ENCODE data around the gene TBC1D8.

The TBC1D8 gene

DNA sequence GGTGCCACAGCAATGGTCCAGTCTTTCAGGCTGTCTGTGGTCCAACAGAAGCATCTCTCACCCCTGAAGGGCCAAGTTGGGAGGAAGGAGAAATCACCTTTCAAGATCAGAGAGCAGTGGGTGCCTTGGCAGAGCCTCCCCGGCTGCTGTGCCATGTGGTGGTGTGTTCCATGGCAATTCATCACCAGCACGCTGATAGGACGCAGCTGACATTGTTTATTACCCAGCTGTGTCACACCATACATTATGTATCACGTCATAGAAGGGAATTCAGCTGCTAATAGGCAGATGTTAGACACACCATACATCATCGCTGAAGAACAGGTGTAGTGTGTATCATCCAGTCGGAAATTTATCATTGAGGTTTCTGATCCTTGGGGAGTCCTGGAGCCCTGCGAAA is 178.7 kb downstream of the TBC1D8 start:
- DNase-seq, result no peak

DNA sequence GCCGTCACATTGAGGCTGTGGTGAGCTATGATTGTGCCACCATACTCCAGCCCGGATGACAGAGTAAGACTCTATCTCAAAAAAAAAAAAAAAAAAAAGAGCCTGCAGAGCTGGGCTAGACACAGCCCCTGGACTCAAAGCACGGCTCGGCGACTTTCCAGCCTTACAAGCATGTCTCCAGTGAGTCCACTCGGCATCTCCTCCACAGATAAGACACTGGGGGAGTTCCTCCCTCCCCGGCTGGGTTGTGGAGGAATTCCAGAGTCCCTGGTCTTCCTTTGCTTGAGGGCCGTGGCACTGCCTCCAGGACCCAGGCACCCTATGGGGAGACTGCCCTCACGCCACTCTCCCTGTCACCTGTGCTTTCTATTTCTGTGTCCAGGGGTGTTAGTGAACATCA is 180.0 kb downstream of the TBC1D8 start:
- no peak for DNase-seq

DNA sequence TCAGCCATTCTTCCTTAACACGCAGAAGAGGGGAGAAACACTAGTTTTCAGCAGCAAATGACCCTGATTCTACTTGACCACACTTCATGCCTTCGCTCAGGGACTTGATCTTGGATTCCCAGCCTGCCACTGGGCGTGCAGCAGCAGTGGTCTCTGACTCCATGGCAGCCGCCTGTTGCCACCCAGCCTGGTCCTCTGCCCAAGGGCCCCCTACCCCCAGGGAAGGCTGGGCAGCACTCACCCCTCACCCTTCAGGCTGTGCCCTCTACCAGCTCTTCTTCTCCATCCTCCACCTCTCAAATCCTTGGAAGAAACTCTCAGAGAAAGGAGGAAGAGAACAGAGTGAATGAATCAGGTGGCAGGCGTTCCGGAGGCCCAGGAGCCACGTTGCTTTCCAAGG is 181.2 kb downstream of the TBC1D8 start:
- DNase-seq, result no peak

DNA sequence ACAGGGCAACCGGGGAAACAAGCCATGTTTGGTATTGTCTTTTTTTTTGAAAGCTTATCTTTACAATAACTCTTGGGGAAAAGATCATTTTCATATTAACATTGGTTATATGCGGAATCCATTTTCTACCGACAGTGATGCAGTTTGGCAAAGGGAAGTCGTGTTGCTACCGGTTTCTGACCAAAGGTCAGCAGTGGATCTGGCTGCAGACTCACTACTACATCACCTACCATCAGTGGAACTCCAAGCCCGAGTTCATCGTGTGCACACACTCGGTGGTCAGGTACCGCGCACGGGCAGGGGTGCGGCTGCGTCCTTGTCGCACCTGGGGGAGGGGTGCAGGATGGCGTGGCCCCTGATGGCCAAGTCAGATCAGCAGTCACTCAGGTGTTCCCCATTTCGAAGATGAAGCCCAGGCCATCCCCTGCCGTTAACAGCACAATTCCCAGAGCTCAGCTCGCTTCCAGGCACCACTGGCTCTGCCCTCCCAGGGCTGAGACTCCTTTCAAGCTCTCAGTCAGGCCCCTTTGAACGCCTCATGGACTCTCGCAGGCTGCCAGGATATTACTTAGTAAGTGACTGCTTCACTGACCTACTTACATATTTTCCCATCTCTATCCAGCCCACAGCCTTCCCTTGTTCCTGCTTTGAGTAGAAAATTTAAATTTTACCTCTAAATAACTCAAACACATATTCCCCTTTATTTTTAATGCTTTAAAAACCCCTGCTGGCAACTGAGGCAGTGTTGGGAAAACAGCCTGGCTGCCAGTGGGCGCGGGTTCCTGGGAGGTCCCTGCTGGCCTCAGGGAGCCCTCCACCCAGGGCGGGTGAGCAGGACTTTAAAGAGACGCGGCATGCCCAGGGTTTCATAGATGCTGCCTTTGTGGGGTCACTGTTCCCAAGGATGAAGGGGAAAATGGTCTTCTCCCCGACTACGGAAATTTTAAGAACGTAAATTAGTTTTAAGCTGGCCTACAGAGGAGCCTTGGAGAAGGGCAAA is 182.7 kb downstream of the TBC1D8 start:
- no peak for DNase-seq

DNA sequence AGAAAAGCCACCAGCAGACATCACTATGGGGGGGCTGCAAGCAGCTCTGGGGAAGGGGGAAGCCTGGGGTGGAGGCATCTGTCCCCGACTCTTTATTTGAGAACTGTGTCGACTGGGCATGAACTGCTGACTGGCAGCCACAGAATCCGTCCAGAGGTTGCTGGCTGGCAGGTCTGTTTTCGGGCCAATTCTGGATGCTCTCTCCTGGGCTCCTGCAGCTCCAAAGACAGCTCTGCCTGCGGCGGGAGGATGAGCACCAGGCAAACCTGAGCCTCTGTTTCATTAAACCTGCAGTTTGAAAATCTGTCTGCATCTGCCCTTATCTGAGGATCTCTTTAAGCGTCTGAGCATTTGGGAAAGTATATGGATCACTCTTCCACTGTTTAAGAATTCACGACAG is 183.5 kb downstream of the TBC1D8 start:
- DNase-seq, result no peak

DNA sequence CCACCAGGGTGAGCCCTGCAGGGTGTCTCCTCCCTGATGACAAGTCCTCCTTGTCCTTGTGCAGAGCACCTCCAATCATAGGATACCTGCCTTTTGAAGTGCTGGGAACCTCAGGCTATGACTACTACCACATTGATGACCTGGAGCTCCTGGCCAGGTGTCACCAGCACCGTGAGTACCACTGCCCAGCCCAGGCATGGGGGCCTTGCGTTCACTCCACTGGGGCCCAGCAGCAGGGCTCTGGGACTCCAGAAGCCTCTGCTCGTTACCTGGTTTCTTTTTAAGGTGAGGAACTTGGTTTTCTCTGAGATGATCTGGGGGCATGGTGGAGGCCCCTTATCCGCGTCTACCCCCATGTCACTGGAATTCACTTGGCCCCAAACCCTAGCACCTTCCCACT is 185.6 kb downstream of the TBC1D8 start:
- DNase-seq, result no peak

DNA sequence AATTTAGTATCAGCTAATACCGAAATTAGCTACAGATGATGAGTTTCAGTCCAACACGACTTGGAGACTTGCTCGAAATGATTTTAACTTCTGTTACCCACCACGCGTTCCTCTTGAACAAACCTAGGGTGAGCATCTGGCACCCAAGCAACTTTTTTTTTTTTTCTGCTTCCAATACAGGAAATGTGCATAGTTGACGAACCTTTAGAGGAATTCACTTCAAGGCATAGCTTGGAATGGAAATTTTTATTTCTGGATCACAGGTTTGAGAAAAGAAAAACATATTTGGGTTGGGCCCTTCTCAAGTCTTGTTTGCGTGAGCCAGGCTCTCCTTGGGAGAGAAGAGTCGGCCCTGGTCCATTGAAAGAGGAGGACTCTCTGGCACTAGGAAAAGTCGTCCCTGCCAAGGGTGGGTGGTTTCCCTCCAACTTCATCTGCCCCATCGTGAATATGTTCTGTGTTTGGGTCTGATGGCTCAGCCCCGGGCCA is 186.5 kb downstream of the TBC1D8 start:
- no peak for DNase-seq

DNA sequence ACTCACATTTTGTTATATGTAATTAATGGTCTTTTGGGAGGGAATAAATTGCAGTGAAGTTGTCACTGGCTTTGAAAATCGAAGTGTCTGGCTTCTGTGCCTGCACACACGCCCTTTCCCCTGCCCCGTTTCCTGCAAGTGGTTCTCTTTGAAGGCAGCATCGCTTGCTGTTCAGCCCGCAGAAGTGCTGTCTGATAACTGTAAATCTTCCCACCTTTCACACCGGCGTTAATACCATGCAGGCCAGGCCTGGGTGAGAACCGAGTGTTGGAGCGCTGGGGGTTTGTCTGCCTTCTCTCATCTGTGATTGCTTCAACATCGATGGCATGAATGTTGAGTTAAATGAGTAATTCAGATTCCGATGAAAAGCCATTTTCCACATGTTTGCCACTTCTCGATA is 187.0 kb downstream of the TBC1D8 start:
- no peak for DNase-seq

DNA sequence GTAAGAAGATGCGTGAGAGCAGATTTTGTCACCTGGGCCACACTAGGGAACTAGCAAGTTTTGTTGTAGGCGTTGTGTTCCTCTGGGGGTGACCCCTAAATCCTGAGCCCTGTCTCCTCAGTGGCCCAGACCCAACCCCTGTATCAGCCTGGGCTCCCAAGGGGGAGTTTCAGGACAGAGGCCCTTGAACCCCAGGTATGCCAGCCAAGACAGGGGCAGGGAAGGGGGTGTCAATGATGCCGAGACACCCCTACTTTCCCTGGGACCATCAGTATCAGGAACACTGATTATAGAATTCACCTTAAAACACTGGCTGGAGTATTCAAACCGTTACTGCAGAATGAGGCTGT is 188.2 kb downstream of the TBC1D8 start:
- no peak for DNase-seq

DNA sequence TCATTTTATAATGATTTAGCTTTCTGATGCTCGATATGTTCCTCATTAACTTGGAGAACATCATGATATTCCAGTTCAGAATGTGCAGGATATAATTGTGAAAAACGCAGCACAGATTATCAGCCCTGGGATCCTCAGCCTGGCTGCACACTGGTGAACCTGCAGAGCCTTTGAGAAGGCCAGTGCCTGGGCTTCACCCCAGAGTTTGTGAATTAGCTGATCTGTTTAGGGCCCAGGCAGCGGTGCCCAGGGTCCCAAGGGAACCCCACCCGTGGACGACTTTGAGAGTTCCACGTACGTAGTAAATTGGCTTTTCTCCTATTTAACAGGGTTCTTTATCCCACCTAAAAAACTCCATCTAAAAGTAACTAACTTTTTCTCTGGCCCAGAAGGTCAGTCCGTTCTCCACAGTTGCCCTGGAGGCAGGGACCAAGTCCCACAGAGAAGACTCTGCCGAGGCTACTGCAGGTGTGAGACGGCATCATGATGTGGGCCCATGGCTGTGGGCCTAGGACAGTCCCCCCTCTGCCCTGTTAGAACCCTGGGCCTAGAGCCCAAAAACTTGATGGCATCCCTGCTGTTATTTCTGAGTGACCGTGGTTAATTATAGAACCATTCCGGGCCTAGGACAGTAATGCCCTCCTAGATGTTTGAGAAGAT is 188.7 kb downstream of the TBC1D8 start:
- no peak for DNase-seq

DNA sequence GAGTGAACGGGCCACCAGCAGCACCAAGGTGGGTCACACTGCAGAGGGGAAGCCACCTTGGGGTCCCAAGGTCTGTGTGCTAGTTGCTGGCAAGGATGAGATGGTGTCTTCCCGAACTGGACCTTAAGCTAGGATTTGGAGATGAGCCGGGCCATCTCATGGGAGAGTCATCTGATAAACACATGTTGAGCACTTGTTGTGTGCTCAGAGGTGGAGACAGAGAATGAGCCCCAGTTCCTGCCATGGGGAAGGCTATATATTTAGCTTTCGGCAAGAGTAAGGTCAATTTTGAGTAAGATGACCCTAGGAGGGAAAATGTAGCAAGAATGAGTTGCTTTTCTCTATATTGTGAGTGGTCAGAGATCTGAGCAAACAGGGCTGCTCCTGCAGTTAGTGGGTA is 190.5 kb downstream of the TBC1D8 start:
- DNase-seq, result no peak

DNA sequence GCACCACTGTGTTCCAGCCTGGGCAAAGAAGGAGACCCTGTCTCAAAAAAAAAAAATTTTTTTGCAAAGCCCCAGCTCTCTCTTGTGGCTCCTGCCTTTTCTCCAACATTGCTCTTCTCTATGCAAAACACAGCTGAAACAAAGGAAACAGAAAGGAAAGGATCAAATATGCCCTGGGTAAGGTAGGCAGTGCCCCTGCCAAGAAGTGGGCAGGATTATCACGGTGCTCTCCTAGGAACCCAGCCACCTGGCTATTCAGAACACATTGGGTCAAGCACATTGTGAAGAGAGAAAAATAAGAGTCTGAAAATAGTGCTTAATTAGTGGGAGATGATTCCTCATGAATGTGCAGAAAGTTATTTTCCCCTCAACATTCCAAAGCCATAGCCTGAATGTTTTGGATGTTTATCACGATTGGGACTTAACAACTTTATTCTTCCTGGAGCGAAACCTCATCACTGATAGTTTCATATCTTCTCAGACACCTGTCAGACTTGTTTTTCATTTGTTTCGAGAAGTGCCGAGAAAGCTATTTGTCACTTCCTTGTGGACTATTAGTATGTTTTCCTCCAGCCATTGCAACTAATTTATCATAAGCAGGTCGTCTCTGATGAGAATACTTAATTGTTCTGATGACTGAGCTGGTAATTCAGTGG is 191.8 kb downstream of the TBC1D8 start:
- DNase-seq, result no peak

DNA sequence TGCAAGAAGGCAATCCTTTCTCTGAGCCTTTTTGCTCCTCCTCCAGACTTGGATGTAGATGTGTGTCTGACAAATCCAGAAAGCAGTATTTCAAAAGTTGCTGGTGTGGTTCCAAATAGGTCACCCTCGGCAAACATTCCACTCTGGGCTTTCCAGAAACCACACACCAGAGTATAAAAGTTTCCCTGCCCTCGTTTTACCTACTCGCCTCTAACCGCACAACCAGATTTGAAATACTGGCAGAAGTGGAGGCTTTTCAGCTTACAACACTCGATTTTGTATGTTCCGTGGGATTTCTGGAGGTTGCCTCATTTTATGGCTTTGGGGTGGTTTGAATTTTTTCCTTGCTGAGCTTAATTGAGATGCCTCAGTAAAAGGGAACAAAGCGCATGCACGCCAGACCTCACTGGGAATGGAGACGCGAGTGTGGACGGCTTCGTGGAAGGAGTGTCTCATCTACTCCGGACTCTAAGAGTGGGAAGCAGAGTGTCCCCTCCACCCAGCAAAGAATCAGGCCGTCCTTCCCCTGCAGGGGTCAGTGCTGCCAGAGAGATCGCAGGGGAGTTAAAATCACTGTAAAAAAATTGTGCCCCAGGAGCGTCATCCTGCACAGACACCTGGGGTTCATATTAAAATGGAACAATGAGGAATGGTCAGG is 193.1 kb downstream of the TBC1D8 start:
- no peak for DNase-seq
